H9 (cell line): ENCODE data around the gene UNC5C. TPM values are rescaled to one million over a fixed set of nuclear protein-coding genes. Genes with fewer than 3 reads are reported as not detected.

Experiments
- DNase-seq: peaks from one replicate; pipeline ENCODE4 v3.0.0-alpha.2; 2017
- H2AFZ ChIP-seq: one replicate; pipeline ENCODE4 v1.6.1; 2013; ENCODE audit warnings: mild to moderate bottlenecking, low read length, control low read depth, moderate library complexity
- H2AK5ac ChIP-seq: 2 replicates; pipeline ENCODE4 v1.6.1; 2013; ENCODE audit warnings: low read length, control low read depth, mixed read lengths; ENCODE audit not compliant: insufficient read length
- H2BK120ac ChIP-seq: one replicate; pipeline ENCODE4 v1.6.1; 2013; ENCODE audit warnings: low read depth, mild to moderate bottlenecking, low read length, control low read depth, inconsistent platforms; ENCODE audit not compliant: poor library complexity, severe bottlenecking
- H2BK12ac ChIP-seq: 2 replicates; pipeline ENCODE4 v1.6.1; 2013; ENCODE audit warnings: low read length, control low read depth, mixed read lengths, low read depth; ENCODE audit not compliant: insufficient read length
- H2BK15ac ChIP-seq: 2 replicates; pipeline ENCODE4 v1.6.1; 2013; ENCODE audit warnings: low read depth, low read length, control low read depth
- H2BK20ac ChIP-seq: one replicate; pipeline ENCODE4 v1.6.1; 2013; ENCODE audit warnings: low read depth, mild to moderate bottlenecking, low read length, control low read depth, inconsistent platforms; ENCODE audit not compliant: poor library complexity, severe bottlenecking
- H2BK5ac ChIP-seq: 2 replicates; pipeline ENCODE4 v1.6.1; 2013; ENCODE audit warnings: low read length, control low read depth, mixed read lengths; ENCODE audit not compliant: insufficient read length
- H3K14ac ChIP-seq: 2 replicates; pipeline ENCODE4 v1.6.1; 2013; ENCODE audit warnings: low read length, control low read depth; ENCODE audit not compliant: insufficient read depth
- H3K18ac ChIP-seq: 2 replicates; pipeline ENCODE4 v1.6.1; 2013; ENCODE audit warnings: low read depth, mild to moderate bottlenecking, mixed read lengths, low read length, control low read depth; ENCODE audit not compliant: insufficient read length
- H3K23ac ChIP-seq: 2 replicates; pipeline ENCODE4 v1.6.1; 2013; ENCODE audit warnings: low read length, control low read depth, mixed read lengths, low read depth; ENCODE audit not compliant: insufficient read length
- H3K23me2 ChIP-seq: 2 replicates; pipeline ENCODE4 v1.6.1; 2013; ENCODE audit warnings: low read depth, mild to moderate bottlenecking, mixed read lengths, low read length, control low read depth; ENCODE audit not compliant: insufficient read length, poor library complexity, severe bottlenecking
- H3K27ac ChIP-seq: 2 replicates; pipeline ENCODE4 v1.5.1; 2013; ENCODE audit warnings: low read length, control low read depth, mixed read lengths, low read depth; ENCODE audit not compliant: insufficient read length
- H3K27me3 ChIP-seq: 2 replicates; pipeline ENCODE4 v1.6.1; 2013; ENCODE audit warnings: low read length, control low read depth, inconsistent platforms; ENCODE audit not compliant: insufficient read depth
- H3K4ac ChIP-seq: 2 replicates; pipeline ENCODE4 v1.6.1; 2013; ENCODE audit warnings: low read depth, mild to moderate bottlenecking, control low read depth, inconsistent platforms, low read length, moderate library complexity
- H3K4me1 ChIP-seq: 2 replicates; pipeline ENCODE4 v1.6.1; 2013; ENCODE audit warnings: low read length, control low read depth, inconsistent platforms; ENCODE audit not compliant: insufficient read depth
- H3K4me2 ChIP-seq: 2 replicates; pipeline ENCODE4 v1.6.1; 2013; ENCODE audit warnings: low read length, control low read depth, mixed read lengths; ENCODE audit not compliant: insufficient read length, insufficient read depth
- H3K56ac ChIP-seq: 2 replicates; pipeline ENCODE4 v1.6.1; 2013; ENCODE audit warnings: low read depth, mild to moderate bottlenecking, mixed read lengths, low read length, control low read depth; ENCODE audit not compliant: insufficient read length
- H3K79me1 ChIP-seq: 2 replicates; pipeline ENCODE4 v1.6.1; 2013; ENCODE audit warnings: low read depth, mild to moderate bottlenecking, moderate library complexity, low read length, control low read depth, inconsistent platforms; ENCODE audit not compliant: insufficient read depth, poor library complexity, severe bottlenecking
- H3K79me2 ChIP-seq: 2 replicates; pipeline ENCODE4 v1.6.1; 2013; ENCODE audit warnings: low read length, control low read depth, inconsistent platforms; ENCODE audit not compliant: insufficient read depth
- H3K9ac ChIP-seq: 2 replicates; pipeline ENCODE4 v1.6.1; 2013; ENCODE audit warnings: low read length, control low read depth, mixed read lengths; ENCODE audit not compliant: insufficient read length; ENCODE audit errors: extremely low read depth
- H3K9me3 ChIP-seq: one replicate; pipeline ENCODE4 v1.6.1; 2013; ENCODE audit warnings: low read depth, low read length, inconsistent platforms; ENCODE audit not compliant: control insufficient read depth
- H3T11ph ChIP-seq: one replicate; pipeline ENCODE4 v1.6.1; 2013; ENCODE audit warnings: mild to moderate bottlenecking, low read length, control low read depth, inconsistent platforms
- H4K20me1 ChIP-seq: one replicate; pipeline ENCODE4 v1.6.1; 2013; ENCODE audit not compliant: control insufficient read depth, insufficient read length, insufficient read depth
- H4K5ac ChIP-seq: 2 replicates; pipeline ENCODE4 v1.6.1; 2013; ENCODE audit warnings: low read depth, mild to moderate bottlenecking, mixed read lengths, low read length, control low read depth; ENCODE audit not compliant: insufficient read length
- H4K8ac ChIP-seq: replicated peaks from 2 replicates; pipeline ENCODE4 v1.6.1; 2013; ENCODE audit warnings: low read length, control low read depth, mixed read lengths, low read depth; ENCODE audit not compliant: insufficient read length
- H4K91ac ChIP-seq: 2 replicates; pipeline ENCODE4 v1.6.1; 2013; ENCODE audit warnings: low read depth, mild to moderate bottlenecking, moderate library complexity, mixed read lengths, low read length, control low read depth; ENCODE audit not compliant: insufficient read length
- H3K27ac Mint-ChIP-seq, 3 experiments: 2 replicates in 2 of 3; 3 replicates in 1 of 3; pipeline ENCODE4 v1.8.0; 2020 to 2021; ENCODE audit warnings: mixed read lengths in 3 of 3, mild to moderate bottlenecking in 1 of 3, moderate library complexity in 1 of 3
- H3K27me3 Mint-ChIP-seq: 2 replicates; pipeline ENCODE4 v1.8.0; 2021; ENCODE audit warnings: low read depth, mild to moderate bottlenecking, moderate library complexity, mixed read lengths
- H3K36me3 Mint-ChIP-seq, 3 experiments: 2 replicates in 2 of 3; 3 replicates in 1 of 3; pipeline ENCODE4 v1.8.0; 2020 to 2021; ENCODE audit warnings: low read depth in 3 of 3, mixed read lengths in 3 of 3; ENCODE audit not compliant: insufficient read depth in 1 of 3
- H3K4me1 Mint-ChIP-seq, 2 experiments: 2 replicates each; pipeline ENCODE4 v1.8.0; 2020; ENCODE audit warnings: mixed read lengths in 2 of 2
- H3K4me3 Mint-ChIP-seq, 2 experiments: 2 replicates in 1 of 2; 3 replicates in 1 of 2; pipeline ENCODE4 v1.8.0; 2020 to 2021; ENCODE audit warnings: mild to moderate bottlenecking in 2 of 2, mixed read lengths in 2 of 2, moderate library complexity in 1 of 2
- H3K9me3 Mint-ChIP-seq, 2 experiments: 2 replicates in 1 of 2; 3 replicates in 1 of 2; pipeline ENCODE4 v1.8.0; 2020; ENCODE audit warnings: mild to moderate bottlenecking in 2 of 2, mixed read lengths in 2 of 2, moderate library complexity in 1 of 2
- WGBS: extraction: QIAGEN DNeasy Blood & Tissue Kit; methylation state at CpG from one replicate; pipeline ENCODE4 v1.1.7; 2013; ENCODE audit warnings: missing lambda C conversion rate, low lambda C conversion rate, mixed read lengths; ENCODE audit not compliant: insufficient read length; ENCODE audit errors: extremely low coverage; 5-methylcytosine and 5-hydroxymethylcytosine counted together
- total RNA-seq: library from RNA; stranded (reverse); gene quantifications from 2 replicates; pipeline ENCODE4 v1.2.1, GENCODE V29; 2021
- TF ChIP-seq, protein P1 (sequence below): fragments of 200-600 bp; sonication (generic); conservative IDR thresholded peaks from 3 replicates; pipeline ENCODE4 v1.8.0; 2021; ENCODE audit warnings: antibody characterized with exemption, mild to moderate bottlenecking

UNC5C gene
- total RNA-seq, 1 experiment from 2014 or later = not detected

DNA sequence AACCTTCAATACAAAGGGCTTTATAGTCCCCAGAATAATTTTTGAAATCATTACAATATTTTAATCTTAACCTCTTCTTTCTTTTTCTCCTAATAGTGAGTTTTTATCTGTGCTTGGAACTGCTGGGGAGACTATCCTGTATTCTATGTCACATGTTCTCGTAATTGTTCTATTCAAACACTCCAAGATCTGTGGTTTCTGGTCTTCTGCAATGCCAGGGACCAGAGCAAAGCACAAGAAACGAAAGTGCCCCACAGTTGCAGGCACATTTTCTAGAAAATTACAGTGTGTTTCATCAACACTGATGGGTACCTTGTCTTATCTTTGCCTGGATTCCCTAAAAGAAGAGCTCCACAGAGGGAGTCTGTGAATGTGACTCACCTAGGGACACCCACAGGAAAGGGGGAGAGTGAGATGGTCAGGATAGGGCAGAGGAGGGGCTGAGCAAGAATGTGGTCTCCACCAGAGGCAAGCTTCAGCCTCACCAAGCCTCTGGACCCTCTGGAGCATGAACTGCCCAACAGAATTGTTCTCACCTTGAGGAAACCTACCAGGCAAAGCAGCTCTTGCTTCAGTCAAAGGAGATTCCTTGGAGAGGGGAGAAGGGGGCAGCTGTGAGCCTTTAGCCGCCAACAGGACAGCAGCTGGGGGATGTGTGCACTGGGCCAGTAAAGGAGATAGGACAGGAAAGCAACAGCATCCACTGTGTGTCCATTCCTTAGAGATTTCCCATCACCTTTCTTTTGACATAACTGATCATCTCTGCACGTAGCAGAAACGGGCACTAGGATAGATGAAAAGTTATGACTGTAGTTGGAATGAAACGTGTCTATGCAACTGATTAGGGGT is 25.9 kb downstream of the UNC5C start:
- Histone ChIP-seq H2BK20ac (no peak overlapping the region), H3K14ac (no peak overlapping the region), H2AK5ac (no peak overlapping the region), H3K18ac (no peak overlapping the region), H3K9me3 (no peaks in the 10 kb centered on the region), H2BK15ac (no peak overlapping the region), H2BK12ac (no peak overlapping the region), H3K79me2 (no peaks in the 10 kb centered on the region), H3K27ac (no peak overlapping the region), H2AFZ (no peak overlapping the region), H3K23me2 (no peaks in the 10 kb centered on the region), H3K23ac (no peak overlapping the region), H4K8ac (no peak overlapping the region), H4K20me1 (no peaks in the 10 kb centered on the region), H3K79me1 (no peaks in the 10 kb centered on the region), H3K4me2 (no peak overlapping the region), H3K56ac (no peak overlapping the region), H3T11ph (no peak overlapping the region), H3K4me1 (no peaks in the 10 kb centered on the region; the same call in 1 of the 2 replicates), H3K4ac (no peak overlapping the region), H4K91ac (no peak overlapping the region), H2BK120ac (no peak overlapping the region), H3K27me3 (no peaks in the 10 kb centered on the region), H2BK5ac (no peak overlapping the region), H3K9ac (no peak overlapping the region), H4K5ac (no peak overlapping the region)
- TF ChIP-seq, protein P1, sequence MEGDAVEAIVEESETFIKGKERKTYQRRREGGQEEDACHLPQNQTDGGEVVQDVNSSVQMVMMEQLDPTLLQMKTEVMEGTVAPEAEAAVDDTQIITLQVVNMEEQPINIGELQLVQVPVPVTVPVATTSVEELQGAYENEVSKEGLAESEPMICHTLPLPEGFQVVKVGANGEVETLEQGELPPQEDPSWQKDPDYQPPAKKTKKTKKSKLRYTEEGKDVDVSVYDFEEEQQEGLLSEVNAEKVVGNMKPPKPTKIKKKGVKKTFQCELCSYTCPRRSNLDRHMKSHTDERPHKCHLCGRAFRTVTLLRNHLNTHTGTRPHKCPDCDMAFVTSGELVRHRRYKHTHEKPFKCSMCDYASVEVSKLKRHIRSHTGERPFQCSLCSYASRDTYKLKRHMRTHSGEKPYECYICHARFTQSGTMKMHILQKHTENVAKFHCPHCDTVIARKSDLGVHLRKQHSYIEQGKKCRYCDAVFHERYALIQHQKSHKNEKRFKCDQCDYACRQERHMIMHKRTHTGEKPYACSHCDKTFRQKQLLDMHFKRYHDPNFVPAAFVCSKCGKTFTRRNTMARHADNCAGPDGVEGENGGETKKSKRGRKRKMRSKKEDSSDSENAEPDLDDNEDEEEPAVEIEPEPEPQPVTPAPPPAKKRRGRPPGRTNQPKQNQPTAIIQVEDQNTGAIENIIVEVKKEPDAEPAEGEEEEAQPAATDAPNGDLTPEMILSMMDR = no peak
- no peaks in the 10 kb centered on the region; a peak in 1 of 5 replicates for H3K9me3 Mint-ChIP-seq
- H3K4me1 Mint-ChIP-seq = peaks cover 4 to 8% of the 10 kb centered on the region in 2 experiments
- H3K36me3 Mint-ChIP-seq = no peaks in the 10 kb centered on the region
- H3K27ac Mint-ChIP-seq = no peak overlapping the region; a peak in 1 of 7 replicates
- H3K27me3 Mint-ChIP-seq = no peaks in the 10 kb centered on the region
- WGBS = no CpG with 5 or more reads among the region's 6 CpGs
- H3K4me3 Mint-ChIP-seq = no peak overlapping the region
- no peak for DNase-seq
